CD1c-positive myeloid dendritic cell (primary cell): ENCODE data around the gene ADD2.

Experiments used
- DNase-seq: peaks from one replicate; pipeline ENCODE4 v3.0.0-alpha.2; 2016; ENCODE audit errors: extremely low spot score

ADD2 gene

GRCh38 chr2:70785137-70785911 is 17.3 kb upstream of the ADD2 start:
- peak; percentile 35 for DNase-seq

GRCh38 chr2:70784320-70784719 is 16.3 kb upstream of the ADD2 start:
- DNase-seq: no peak

- DNase-seq: no peak
Observed at GRCh38 chr2:70779911-70780545, 12.0 kb upstream of the ADD2 start.

GRCh38 chr2:70779491-70779890 is 11.5 kb upstream of the ADD2 start:
- no peak for DNase-seq

GRCh38 chr2:70778676-70779075 is 10.7 kb upstream of the ADD2 start:
- no peak for DNase-seq

GRCh38 chr2:70777450-70777849 is 9.4 kb upstream of the ADD2 start:
- no peak for DNase-seq

GRCh38 chr2:70776266-70776665 is 8.3 kb upstream of the ADD2 start:
- DNase-seq: no peak

- DNase-seq: no peak
Observed at GRCh38 chr2:70775141-70775540, 7.1 kb upstream of the ADD2 start.

GRCh38 chr2:70772486-70773155 is 4.6 kb upstream of the ADD2 start:
- DNase-seq: no peak

- DNase-seq: no peak
Observed at GRCh38 chr2:70771446-70771845, 3.4 kb upstream of the ADD2 start.

GRCh38 chr2:70769450-70769849 is 1.4 kb upstream of the ADD2 start:
- DNase-seq: no peak

GRCh38 chr2:70768590-70769085 is 638 bp upstream of the ADD2 start:
- DNase-seq: no peak

- no peak for DNase-seq
Observed at GRCh38 chr2:70767079-70767698, 811 bp downstream of the ADD2 start.

- no peak for DNase-seq
Observed at GRCh38 chr2:70766357-70767078, 1.5 kb downstream of the ADD2 start.

GRCh38 chr2:70765507-70765906 is 2.5 kb downstream of the ADD2 start:
- DNase-seq: no peak

- no peak for DNase-seq
Observed at GRCh38 chr2:70759446-70759845, 8.6 kb downstream of the ADD2 start.

GRCh38 chr2:70757966-70758365 is 10.0 kb downstream of the ADD2 start:
- no peak for DNase-seq

GRCh38 chr2:70757360-70757759 is 10.6 kb downstream of the ADD2 start:
- DNase-seq: no peak

GRCh38 chr2:70756128-70756527 is 11.9 kb downstream of the ADD2 start:
- no peak for DNase-seq

GRCh38 chr2:70753902-70754301 is 14.1 kb downstream of the ADD2 start:
- no peak for DNase-seq

GRCh38 chr2:70753031-70753430 is 15.0 kb downstream of the ADD2 start:
- DNase-seq: no peak

GRCh38 chr2:70752396-70752795 is 15.6 kb downstream of the ADD2 start:
- DNase-seq: no peak
